SIG-M5 treated with dmso at 0.1 percent for 504 hours (cell line): ENCODE data around the gene PRXL2B.
"Not testable (repeated sequence)": the region's sequence is repeated elsewhere in the genome, so short reads cannot be mapped to it uniquely, and the experiment has no call there.

Source experiments
- DNase-seq: peaks from one replicate; lab custom pipeline; 2025; ENCODE audit not compliant: unreplicated experiment; lab: John Stamatoyannopoulos, UW

The PRXL2B gene

GRCh38 chr1:2564006-2564814 lies 22.4 kb upstream of the PRXL2B start:
- DNase-seq, result no peak

- DNase-seq, result no peak
These were observed 21.7 kb upstream of the PRXL2B start for GRCh38 chr1:2564815-2565374.

- no peak for DNase-seq
These were observed 20.2 kb upstream of the PRXL2B start for GRCh38 chr1:2566101-2567045.

GRCh38 chr1:2567083-2567679 lies 19.4 kb upstream of the PRXL2B start:
- DNase-seq, result no peak

- DNase-seq, result not testable (repeated sequence)
These were observed 18.3 kb upstream of the PRXL2B start for GRCh38 chr1:2568187-2568816.

GRCh38 chr1:2569060-2569459 lies 17.5 kb upstream of the PRXL2B start:
- no peak for DNase-seq

- DNase-seq, result not testable (repeated sequence)
These were observed 16.9 kb upstream of the PRXL2B start for GRCh38 chr1:2569703-2570102.

- DNase-seq, result no peak
These were observed 16.2 kb upstream of the PRXL2B start for GRCh38 chr1:2570332-2570731.

- no peak for DNase-seq
These were observed 15.2 kb upstream of the PRXL2B start for GRCh38 chr1:2571348-2571747.

- no peak for DNase-seq
These were observed 13.2 kb upstream of the PRXL2B start for GRCh38 chr1:2573250-2573920.

GRCh38 chr1:2574350-2574749 lies 12.2 kb upstream of the PRXL2B start:
- no peak for DNase-seq

- no peak for DNase-seq
These were observed 10.5 kb upstream of the PRXL2B start for GRCh38 chr1:2575801-2576663.

GRCh38 chr1:2577565-2578075 lies 9.0 kb upstream of the PRXL2B start:
- not testable (repeated sequence) for DNase-seq

GRCh38 chr1:2578758-2579118 lies 7.8 kb upstream of the PRXL2B start:
- DNase-seq, result no peak

GRCh38 chr1:2580691-2581090 lies 5.9 kb upstream of the PRXL2B start:
- DNase-seq, result no peak

GRCh38 chr1:2582391-2582790 lies 4.2 kb upstream of the PRXL2B start:
- DNase-seq, result no peak

GRCh38 chr1:2583331-2583791 lies 3.2 kb upstream of the PRXL2B start:
- no peak for DNase-seq

GRCh38 chr1:2583871-2584351 lies 2.7 kb upstream of the PRXL2B start:
- no peak for DNase-seq
